Upper lobe of left lung (tissue), 4 donors: Measurements from ENCODE around the gene LSM12.

ENCODE experiments used
- POLR2A ChIP-seq, 4 donors: fragments of 450-650 bp; IDR thresholded peaks; one replicate each; pipeline ENCODE4 v1.5.1; 2016 to 2017; ENCODE audit warnings: antibody characterized with exemption in 4 of 4, mild to moderate bottlenecking in 2 of 4
- TF ChIP-seq, protein P1 (sequence below), 6 experiments: fragments of 450-650 bp in 4 of 6; fragments of 200-600 bp in 2 of 6; sonication (generic) in 2 of 6; IDR thresholded peaks; one replicate each; pipeline ENCODE4 v1.5.1; 2016 to 2019; ENCODE audit warnings: antibody characterized with exemption in 6 of 6

DNA sequence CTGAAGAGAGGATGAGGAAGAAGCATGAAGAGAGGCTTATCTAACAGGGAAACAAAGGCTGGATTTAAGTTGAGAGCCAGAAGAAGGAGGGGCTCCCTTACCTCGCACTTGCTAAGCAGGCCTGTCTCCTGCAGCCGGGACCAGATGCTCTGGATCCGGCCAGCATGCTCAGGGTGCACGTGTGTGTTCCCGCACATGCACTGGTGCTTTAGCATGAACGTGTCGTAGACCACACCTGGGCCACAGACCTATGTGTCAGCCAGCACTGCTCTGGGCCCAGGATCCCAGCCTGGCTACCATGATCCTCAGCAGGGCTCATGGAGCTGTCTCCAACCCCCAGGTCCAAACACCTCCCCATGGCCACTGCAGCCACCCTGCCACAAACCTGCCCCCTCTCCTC lies 18.4 kb upstream of the LSM12 start:
- no peak for TF ChIP-seq POLR2A (IDR thresholded peaks at IDR 0.05)
- TF ChIP-seq, protein P1, sequence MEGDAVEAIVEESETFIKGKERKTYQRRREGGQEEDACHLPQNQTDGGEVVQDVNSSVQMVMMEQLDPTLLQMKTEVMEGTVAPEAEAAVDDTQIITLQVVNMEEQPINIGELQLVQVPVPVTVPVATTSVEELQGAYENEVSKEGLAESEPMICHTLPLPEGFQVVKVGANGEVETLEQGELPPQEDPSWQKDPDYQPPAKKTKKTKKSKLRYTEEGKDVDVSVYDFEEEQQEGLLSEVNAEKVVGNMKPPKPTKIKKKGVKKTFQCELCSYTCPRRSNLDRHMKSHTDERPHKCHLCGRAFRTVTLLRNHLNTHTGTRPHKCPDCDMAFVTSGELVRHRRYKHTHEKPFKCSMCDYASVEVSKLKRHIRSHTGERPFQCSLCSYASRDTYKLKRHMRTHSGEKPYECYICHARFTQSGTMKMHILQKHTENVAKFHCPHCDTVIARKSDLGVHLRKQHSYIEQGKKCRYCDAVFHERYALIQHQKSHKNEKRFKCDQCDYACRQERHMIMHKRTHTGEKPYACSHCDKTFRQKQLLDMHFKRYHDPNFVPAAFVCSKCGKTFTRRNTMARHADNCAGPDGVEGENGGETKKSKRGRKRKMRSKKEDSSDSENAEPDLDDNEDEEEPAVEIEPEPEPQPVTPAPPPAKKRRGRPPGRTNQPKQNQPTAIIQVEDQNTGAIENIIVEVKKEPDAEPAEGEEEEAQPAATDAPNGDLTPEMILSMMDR (IDR thresholded peaks at IDR 0.05): no peak
